ENCODE data around the gene ZFYVE28. TPM values are rescaled to one million over a fixed set of nuclear protein-coding genes. Genes with fewer than 3 reads are reported as not detected.

Gene ZFYVE28
- total RNA-seq, 1 donor, result 10.5 TPM

DNA sequence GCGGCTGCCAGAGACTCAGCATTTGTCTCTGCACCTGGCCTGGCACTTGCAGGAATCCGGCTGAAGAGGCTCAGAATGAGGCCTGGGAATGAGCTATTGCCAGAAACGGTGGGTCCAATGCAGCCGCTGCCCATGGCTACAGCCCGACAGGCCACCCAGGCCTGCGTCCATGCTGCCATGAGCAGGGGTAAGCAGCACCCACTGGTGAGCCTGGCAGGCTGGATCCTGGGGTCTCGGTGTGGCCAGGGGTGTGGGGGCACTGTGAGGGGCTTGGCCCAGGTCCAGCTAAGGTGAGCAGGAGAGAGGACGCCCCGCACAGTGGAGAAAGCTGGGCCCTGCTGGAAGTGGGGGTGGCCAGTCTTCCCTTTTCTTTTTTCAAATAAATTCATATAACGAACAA is 96.2 kb downstream of the ZFYVE28 start:
- Histone ChIP-seq H3K27ac (ENCODE audit: low read depth, low read length) (no peak overlapping the region), H3K36me3 (ENCODE audit: insufficient read depth, low read length) (no peaks in the 10 kb centered on the region)

DNA sequence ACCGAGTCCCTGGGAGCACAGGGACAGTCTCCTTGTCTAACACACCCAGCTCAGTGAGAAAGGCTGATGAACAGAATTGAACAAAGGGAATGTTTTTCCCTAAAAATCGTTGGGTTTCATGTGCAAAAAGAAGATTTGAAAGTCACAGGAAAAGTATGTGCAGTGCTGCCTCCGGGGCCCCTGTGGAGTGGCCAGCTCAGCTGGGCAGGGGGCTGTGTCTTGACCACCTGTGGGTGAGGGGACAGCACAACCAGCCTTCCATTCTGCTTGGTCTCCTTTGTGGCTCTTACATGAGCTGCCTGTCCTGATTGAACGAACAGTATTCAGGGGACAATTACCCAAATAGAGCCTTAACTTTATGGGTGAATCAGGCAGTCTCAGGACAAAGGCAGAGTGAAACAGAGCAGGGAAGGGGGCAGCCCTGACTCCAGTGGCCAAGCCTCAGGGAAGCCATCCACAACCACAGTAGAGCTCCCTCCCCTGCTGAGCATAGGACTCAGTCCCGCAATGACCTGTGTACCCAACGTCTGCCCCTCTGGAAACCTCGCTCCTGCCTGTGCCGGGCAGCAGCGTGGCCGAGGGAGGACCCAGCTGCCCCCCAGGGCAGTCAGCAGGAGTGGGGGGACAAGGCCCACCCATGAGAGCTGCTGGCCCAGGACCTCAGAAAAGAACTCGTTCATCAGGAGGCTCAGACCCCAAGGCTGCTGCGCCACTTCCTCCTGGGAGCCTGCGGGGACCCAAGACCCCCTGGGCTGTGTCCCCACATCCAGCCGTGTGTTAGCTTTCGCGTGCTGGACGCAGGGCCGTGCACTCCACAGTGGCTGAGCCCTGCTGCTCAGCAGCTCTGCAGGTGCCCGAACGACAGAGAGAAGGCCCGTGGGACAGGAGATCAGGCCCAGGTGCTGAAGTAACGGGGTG is 96.9 kb downstream of the ZFYVE28 start:
- no peak overlapping the region for H3K27ac ChIP-seq (ENCODE audit: low read depth, low read length)
- H3K4me2 ChIP-seq (ENCODE audit: insufficient read depth, low read length), result no peak overlapping the region
- H3K4me3 ChIP-seq (ENCODE audit: insufficient read depth, low read length), result no peak overlapping the region
- TF ChIP-seq, protein P1, sequence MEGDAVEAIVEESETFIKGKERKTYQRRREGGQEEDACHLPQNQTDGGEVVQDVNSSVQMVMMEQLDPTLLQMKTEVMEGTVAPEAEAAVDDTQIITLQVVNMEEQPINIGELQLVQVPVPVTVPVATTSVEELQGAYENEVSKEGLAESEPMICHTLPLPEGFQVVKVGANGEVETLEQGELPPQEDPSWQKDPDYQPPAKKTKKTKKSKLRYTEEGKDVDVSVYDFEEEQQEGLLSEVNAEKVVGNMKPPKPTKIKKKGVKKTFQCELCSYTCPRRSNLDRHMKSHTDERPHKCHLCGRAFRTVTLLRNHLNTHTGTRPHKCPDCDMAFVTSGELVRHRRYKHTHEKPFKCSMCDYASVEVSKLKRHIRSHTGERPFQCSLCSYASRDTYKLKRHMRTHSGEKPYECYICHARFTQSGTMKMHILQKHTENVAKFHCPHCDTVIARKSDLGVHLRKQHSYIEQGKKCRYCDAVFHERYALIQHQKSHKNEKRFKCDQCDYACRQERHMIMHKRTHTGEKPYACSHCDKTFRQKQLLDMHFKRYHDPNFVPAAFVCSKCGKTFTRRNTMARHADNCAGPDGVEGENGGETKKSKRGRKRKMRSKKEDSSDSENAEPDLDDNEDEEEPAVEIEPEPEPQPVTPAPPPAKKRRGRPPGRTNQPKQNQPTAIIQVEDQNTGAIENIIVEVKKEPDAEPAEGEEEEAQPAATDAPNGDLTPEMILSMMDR (IDR thresholded peaks at IDR 0.05; ENCODE audit: extremely low read depth, low read depth, low read length), result no peak
- no peaks in the 10 kb centered on the region for H3K9me3 ChIP-seq (ENCODE audit: low read depth, low read length)
- no peak overlapping the region for H2AFZ ChIP-seq (ENCODE audit: low read length)
- H3K27me3 ChIP-seq (ENCODE audit: insufficient read depth, low read length), result no peaks in the 10 kb centered on the region
- H4K20me1 ChIP-seq (ENCODE audit: insufficient read depth, low read length), result no peaks in the 10 kb centered on the region
- H3K36me3 ChIP-seq (ENCODE audit: insufficient read depth, low read length), result no peaks in the 10 kb centered on the region
- no peak for DNase-seq (ENCODE audit: insufficient read length, low spot score, missing footprints)
- no peaks in the 10 kb centered on the region for H3K4me1 ChIP-seq (ENCODE audit: insufficient read depth, low read length)
- H3K79me2 ChIP-seq (ENCODE audit: insufficient read depth, low read length), result no peaks in the 10 kb centered on the region

More for the DNA sequence above, 96.2 kb downstream of the ZFYVE28 start:
- H3K4me1 ChIP-seq (ENCODE audit: insufficient read depth, low read length), result no peaks in the 10 kb centered on the region
- H3K4me2 ChIP-seq (ENCODE audit: insufficient read depth, low read length), result no peak overlapping the region
- no peaks in the 10 kb centered on the region for H3K27me3 ChIP-seq (ENCODE audit: insufficient read depth, low read length)
- DNase-seq (ENCODE audit: insufficient read length, low spot score, missing footprints), result no peak
- no peak overlapping the region for H2AFZ ChIP-seq (ENCODE audit: low read length)
- no peak overlapping the region for H3K4me3 ChIP-seq (ENCODE audit: insufficient read depth, low read length)
- H3K79me2 ChIP-seq (ENCODE audit: insufficient read depth, low read length), result no peaks in the 10 kb centered on the region
- no peaks in the 10 kb centered on the region for H3K9me3 ChIP-seq (ENCODE audit: low read depth, low read length)
- TF ChIP-seq, protein P1 (IDR thresholded peaks at IDR 0.05; ENCODE audit: extremely low read depth, low read depth, low read length), result no peak
- no peaks in the 10 kb centered on the region for H4K20me1 ChIP-seq (ENCODE audit: insufficient read depth, low read length)

DNA sequence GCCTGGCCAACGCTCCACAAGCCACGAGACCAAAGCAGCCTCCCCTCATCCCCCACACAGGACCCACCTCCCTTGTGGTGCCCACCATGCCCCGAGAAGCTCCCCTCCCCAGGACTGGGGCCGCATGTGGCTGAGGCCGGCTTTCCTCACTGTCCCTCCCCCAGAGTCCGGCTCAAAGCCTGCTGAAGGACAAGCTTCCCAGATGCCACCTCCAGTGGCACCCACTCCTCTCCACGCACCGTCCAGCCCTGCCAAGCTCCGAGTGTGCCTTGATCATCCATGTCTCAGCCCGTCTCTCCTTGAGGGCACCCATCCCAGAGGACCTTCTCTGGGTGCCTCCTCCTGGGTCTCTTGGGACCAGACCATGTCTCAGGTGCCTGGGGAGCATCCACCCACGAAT is 97.7 kb downstream of the ZFYVE28 start:
- no peaks in the 10 kb centered on the region for H3K9me3 ChIP-seq (ENCODE audit: low read depth, low read length)
- no peak for DNase-seq (ENCODE audit: insufficient read length, low spot score, missing footprints)
- H3K36me3 ChIP-seq (ENCODE audit: insufficient read depth, low read length), result no peaks in the 10 kb centered on the region
- H4K20me1 ChIP-seq (ENCODE audit: insufficient read depth, low read length), result no peaks in the 10 kb centered on the region
- H3K4me3 ChIP-seq (ENCODE audit: insufficient read depth, low read length), result no peak overlapping the region
- no peaks in the 10 kb centered on the region for H3K79me2 ChIP-seq (ENCODE audit: insufficient read depth, low read length)
- TF ChIP-seq, protein P1 (IDR thresholded peaks at IDR 0.05; ENCODE audit: extremely low read depth, low read depth, low read length), result no peak
- H3K4me1 ChIP-seq (ENCODE audit: insufficient read depth, low read length), result no peaks in the 10 kb centered on the region
- H3K4me2 ChIP-seq (ENCODE audit: insufficient read depth, low read length), result no peak overlapping the region
- H3K27me3 ChIP-seq (ENCODE audit: insufficient read depth, low read length), result no peaks in the 10 kb centered on the region
- no peak overlapping the region for H2AFZ ChIP-seq (ENCODE audit: low read length)
- H3K27ac ChIP-seq (ENCODE audit: low read depth, low read length), result no peak overlapping the region

DNA sequence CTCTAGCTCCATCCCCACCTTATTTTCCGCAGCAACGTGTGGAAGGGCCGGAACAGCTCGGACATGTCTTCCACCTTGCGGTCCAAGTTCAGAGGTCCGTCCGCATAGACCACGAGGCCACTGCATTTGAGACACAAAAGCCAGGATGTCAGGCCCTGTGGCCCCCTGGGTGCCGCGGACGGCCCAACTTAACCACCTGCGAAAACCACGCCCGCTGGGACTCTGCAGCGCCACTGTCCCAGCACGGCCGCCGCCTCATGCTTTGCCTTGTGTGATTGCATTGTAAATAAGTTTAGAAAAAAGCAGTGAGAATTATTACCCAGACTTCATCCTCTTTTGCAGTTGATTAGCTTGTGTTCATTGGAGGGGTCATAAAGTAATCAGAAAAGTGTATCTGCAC is 98.3 kb downstream of the ZFYVE28 start:
- Histone ChIP-seq H3K36me3 (ENCODE audit: insufficient read depth, low read length) (no peaks in the 10 kb centered on the region), H4K20me1 (ENCODE audit: insufficient read depth, low read length) (no peaks in the 10 kb centered on the region), H3K4me2 (ENCODE audit: insufficient read depth, low read length) (no peak overlapping the region), H3K9me3 (ENCODE audit: low read depth, low read length) (no peaks in the 10 kb centered on the region), H3K79me2 (ENCODE audit: insufficient read depth, low read length) (no peaks in the 10 kb centered on the region), H3K27me3 (ENCODE audit: insufficient read depth, low read length) (no peaks in the 10 kb centered on the region), H3K4me3 (ENCODE audit: insufficient read depth, low read length) (no peak overlapping the region), H3K27ac (ENCODE audit: low read depth, low read length) (no peak overlapping the region), H2AFZ (ENCODE audit: low read length) (no peak overlapping the region), H3K4me1 (ENCODE audit: insufficient read depth, low read length) (no peaks in the 10 kb centered on the region)
- TF ChIP-seq, protein P1 (IDR thresholded peaks at IDR 0.05; ENCODE audit: extremely low read depth, low read depth, low read length), result no peak
- DNase-seq (ENCODE audit: insufficient read length, low spot score, missing footprints), result no peak

Data from osteoblast (primary cell).